HL-60 (cell line): ENCODE measurements around the gene XK.
"Not testable (repeated sequence)": the region's sequence is repeated elsewhere in the genome, so short reads cannot be mapped to it uniquely, and the experiment has no call there.

Experiments
- DNase-seq, 2 experiments: peaks; one replicate each; pipeline ENCODE4 v3.0.0-alpha.2; 2010 to 2020; ENCODE audit warnings: low read depth in 1 of 2, low spot score in 1 of 2
- H3K27ac ChIP-seq: fragments of 250-450 bp; sonication (Bioruptor Pico); replicated peaks from 2 replicates; pipeline ENCODE4 v1.5.1; 2020; ENCODE audit warnings: mild to moderate bottlenecking, moderate library complexity
- H3K27me3 ChIP-seq: fragments of 250-450 bp; sonication (Bioruptor Pico); 2 replicates; pipeline ENCODE4 v1.5.1; 2021; ENCODE audit warnings: mild to moderate bottlenecking, moderate library complexity; ENCODE audit not compliant: insufficient read depth, poor library complexity, severe bottlenecking
- H3K4me3 ChIP-seq: replicated peaks from 2 replicates; pipeline ENCODE4 v1.5.1; 2011; ENCODE audit warnings: mild to moderate bottlenecking, control low read depth, low read length; ENCODE audit not compliant: insufficient read depth
- GABPA ChIP-seq: IDR thresholded peaks from 2 replicates; pipeline ENCODE4 v1.6.1; 2012; ENCODE audit warnings: low read depth
- POLR2AphosphoS5 ChIP-seq: IDR thresholded peaks from 2 replicates; pipeline ENCODE4 v1.6.1; 2012; ENCODE audit warnings: low read depth
- SPI1 ChIP-seq: IDR thresholded peaks from 2 replicates; pipeline ENCODE4 v1.6.1; 2012; ENCODE audit warnings: low read depth, mild to moderate bottlenecking, borderline replicate concordance
- TF ChIP-seq, protein P1 (sequence below): IDR thresholded peaks from 2 replicates; pipeline ENCODE4 v1.6.1; 2012; ENCODE audit warnings: low read depth; ENCODE audit not compliant: insufficient replicate concordance
- TF ChIP-seq, protein P2 (sequence below): IDR thresholded peaks from one replicate; pipeline ENCODE4 v1.5.1; 2011; ENCODE audit warnings: low read length, control low read depth, inconsistent platforms; ENCODE audit not compliant: insufficient read depth

Gene XK

DNA sequence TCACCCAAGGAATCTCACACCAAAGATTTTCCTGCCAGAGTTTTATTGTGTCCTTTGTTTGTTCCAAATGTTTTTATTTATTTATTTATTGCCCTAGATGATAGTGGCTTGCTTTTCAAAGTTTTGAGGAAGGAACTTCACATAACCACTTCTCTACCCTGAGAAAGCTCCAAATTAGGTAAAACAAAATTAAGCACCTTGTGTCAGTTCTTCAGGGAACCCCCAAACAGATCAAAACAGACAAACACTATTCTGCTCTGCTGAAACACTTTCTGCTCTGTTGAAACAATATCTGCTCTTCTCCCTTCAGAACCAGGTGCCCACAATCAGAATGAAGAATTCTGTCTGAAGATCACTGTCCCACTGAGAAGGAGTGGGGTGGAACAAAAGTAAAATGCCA lies 77.8 kb downstream of the XK start:
- peak overlapping the region; percentile 86 for H3K27ac ChIP-seq

DNA sequence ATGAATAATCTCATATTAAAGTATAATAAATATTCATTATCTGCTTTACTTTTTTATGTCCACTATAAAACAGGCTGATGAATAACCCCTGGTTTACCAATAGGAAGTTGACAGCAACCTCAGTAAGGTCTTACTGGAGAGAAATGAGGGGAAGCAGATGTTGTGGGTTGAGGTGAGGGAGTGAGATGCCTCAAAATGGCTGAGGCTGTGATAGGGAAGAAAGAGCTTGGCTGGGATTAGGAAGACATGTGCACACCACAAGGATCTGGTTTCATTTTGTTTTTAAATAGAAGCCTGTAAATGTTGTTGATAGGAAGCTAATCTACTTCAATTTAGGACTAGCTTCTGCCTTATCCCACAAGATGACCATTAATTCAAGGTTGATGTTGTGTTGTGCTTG lies 79.9 kb downstream of the XK start:
- peak in 1 of 2 experiments; percentile 83 for DNase-seq
- no peak for TF ChIP-seq SPI1
- TF ChIP-seq GABPA = no peak
- TF ChIP-seq POLR2AphosphoS5 = peak; percentile 67
- TF ChIP-seq, protein P1, sequence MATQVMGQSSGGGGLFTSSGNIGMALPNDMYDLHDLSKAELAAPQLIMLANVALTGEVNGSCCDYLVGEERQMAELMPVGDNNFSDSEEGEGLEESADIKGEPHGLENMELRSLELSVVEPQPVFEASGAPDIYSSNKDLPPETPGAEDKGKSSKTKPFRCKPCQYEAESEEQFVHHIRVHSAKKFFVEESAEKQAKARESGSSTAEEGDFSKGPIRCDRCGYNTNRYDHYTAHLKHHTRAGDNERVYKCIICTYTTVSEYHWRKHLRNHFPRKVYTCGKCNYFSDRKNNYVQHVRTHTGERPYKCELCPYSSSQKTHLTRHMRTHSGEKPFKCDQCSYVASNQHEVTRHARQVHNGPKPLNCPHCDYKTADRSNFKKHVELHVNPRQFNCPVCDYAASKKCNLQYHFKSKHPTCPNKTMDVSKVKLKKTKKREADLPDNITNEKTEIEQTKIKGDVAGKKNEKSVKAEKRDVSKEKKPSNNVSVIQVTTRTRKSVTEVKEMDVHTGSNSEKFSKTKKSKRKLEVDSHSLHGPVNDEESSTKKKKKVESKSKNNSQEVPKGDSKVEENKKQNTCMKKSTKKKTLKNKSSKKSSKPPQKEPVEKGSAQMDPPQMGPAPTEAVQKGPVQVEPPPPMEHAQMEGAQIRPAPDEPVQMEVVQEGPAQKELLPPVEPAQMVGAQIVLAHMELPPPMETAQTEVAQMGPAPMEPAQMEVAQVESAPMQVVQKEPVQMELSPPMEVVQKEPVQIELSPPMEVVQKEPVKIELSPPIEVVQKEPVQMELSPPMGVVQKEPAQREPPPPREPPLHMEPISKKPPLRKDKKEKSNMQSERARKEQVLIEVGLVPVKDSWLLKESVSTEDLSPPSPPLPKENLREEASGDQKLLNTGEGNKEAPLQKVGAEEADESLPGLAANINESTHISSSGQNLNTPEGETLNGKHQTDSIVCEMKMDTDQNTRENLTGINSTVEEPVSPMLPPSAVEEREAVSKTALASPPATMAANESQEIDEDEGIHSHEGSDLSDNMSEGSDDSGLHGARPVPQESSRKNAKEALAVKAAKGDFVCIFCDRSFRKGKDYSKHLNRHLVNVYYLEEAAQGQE = no peak
- Histone ChIP-seq H3K27me3 (no peaks in the 10 kb centered on the region), H3K27ac (peak overlapping the region; percentile 73), H3K4me3 (no peak overlapping the region)

More for the DNA sequence above, 77.8 kb downstream of the XK start:
- Histone ChIP-seq H3K4me3 (no peak overlapping the region), H3K27me3 (no peaks in the 10 kb centered on the region)
- TF ChIP-seq SPI1 = no peak
- TF ChIP-seq POLR2AphosphoS5 = no peak
- TF ChIP-seq, protein P2, sequence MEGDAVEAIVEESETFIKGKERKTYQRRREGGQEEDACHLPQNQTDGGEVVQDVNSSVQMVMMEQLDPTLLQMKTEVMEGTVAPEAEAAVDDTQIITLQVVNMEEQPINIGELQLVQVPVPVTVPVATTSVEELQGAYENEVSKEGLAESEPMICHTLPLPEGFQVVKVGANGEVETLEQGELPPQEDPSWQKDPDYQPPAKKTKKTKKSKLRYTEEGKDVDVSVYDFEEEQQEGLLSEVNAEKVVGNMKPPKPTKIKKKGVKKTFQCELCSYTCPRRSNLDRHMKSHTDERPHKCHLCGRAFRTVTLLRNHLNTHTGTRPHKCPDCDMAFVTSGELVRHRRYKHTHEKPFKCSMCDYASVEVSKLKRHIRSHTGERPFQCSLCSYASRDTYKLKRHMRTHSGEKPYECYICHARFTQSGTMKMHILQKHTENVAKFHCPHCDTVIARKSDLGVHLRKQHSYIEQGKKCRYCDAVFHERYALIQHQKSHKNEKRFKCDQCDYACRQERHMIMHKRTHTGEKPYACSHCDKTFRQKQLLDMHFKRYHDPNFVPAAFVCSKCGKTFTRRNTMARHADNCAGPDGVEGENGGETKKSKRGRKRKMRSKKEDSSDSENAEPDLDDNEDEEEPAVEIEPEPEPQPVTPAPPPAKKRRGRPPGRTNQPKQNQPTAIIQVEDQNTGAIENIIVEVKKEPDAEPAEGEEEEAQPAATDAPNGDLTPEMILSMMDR = no peak
- TF ChIP-seq, protein P1 = no peak
- no peak for TF ChIP-seq GABPA
- DNase-seq = peak in 1 of 2 experiments; percentile 36

DNA sequence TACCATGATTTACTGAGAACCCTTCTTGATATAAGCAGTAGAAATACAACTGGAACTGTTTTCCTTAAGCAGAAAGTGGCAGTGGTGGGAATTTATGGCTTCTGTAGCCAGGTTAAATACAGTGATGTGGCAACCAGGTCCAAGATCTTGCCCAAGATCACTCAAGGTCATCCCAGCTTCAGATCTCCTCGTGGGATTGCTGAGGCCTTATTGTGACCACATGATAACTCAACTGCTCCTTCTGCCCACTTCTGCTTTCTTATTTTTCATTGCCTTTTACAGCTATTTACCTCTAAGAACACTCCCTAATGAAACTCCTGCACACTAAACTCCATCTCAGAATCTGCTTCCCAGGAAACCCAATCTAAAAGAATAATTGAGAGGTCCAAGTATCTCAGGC lies 81.8 kb downstream of the XK start:
- no peak overlapping the region for H3K4me3 ChIP-seq
- H3K27me3 ChIP-seq = no peaks in the 10 kb centered on the region
- peak overlapping the region; percentile 64 for H3K27ac ChIP-seq
- TF ChIP-seq SPI1 = peak; percentile 91
- TF ChIP-seq GABPA = no peak
- peak in 1 of 2 experiments; percentile 75 for DNase-seq

DNA sequence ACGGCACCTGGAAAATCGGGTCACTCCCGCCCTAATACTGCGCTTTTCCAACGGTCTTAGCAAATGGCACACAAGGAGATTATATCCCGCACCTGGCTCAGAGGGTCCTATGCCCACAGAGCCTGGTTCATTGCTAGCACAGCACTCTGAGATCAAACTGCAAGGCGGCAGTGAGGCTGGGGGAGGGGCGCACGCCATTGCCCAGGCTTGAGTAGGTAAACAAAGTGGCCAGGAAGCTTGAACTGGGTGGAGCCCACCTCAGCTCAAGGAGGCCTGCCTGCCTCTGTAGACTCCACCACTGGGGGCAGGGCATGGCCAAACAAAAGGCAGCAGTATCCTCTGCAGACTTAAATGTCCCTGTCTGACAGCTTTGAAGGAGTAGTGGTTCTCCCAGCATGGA lies 83.3 kb downstream of the XK start:
- not testable (repeated sequence) for H3K27me3 ChIP-seq, H3K27ac ChIP-seq, H3K4me3 ChIP-seq, DNase-seq

DNA sequence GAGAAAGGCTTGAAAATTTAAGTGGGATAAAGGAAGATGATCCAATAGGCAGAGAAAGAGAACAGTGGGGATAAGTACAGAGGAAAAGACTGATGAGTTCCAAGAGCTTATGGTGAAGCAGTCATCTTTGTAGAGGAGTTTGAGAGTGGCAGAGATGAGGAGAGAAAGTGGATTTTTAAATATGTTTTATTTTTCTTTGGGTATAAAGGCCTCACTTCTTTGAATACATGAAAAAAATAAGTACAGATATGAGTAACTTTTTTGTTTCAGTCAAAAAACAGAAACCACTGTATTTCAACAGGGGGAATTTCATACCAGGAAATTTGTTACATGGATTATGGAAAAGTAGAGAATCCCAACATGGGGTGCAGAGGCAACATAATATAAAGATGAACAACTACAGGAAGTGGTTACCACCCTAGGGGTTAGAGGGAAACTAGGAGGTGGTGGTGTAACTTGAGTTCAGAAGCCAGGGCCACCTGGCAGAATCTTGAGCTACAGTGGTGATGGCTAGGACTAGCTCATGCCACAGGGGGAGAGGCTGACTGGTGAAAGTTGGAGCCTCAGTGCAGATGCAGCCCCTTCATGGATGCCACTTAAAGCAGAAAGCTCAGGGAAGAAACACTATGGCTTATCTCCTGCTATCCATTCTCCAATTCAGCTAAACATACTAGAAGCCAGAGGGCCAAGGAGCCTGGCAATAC lies 90.8 kb downstream of the XK start:
- peak in 1 of 2 experiments; percentile 74 for DNase-seq
- Histone ChIP-seq H3K27me3 (no peaks in the 10 kb centered on the region), H3K27ac (peak overlapping the region; percentile 71), H3K4me3 (no peak overlapping the region)
- TF ChIP-seq, protein P2 = no peak
- TF ChIP-seq, protein P1 = no peak
- TF ChIP-seq SPI1 (no peak), POLR2AphosphoS5 (no peak), GABPA (no peak)
